CD4-positive, alpha-beta T cell (primary cell): Measurements from ENCODE around the gene KRT79. TPM values are rescaled to one million over a fixed set of nuclear protein-coding genes. Genes with fewer than 3 reads are reported as not detected.
"Not testable (repeated sequence)": the region's sequence is repeated elsewhere in the genome, so short reads cannot be mapped to it uniquely, and the experiment has no call there.

Experiments
- ATAC-seq: fragments of 200-7000 bp; cut with Tn5 transposase; one replicate; pipeline ENCODE4 v1.10.0; 2022; ENCODE audit warnings: mild to moderate bottlenecking; ENCODE audit not compliant: poor library complexity
- CTCF ChIA-PET: fragments of 350-600 bp; sonication (Branson Sonifier 250); formaldehyde crosslinking; loops from one replicate; lab custom pipeline; 2021; ENCODE audit warnings: antibody characterized with exemption, inconsistent platforms; lab: Charles Lee
- POLR2A ChIA-PET: fragments of 350-600 bp; sonication (Branson Sonifier 250); formaldehyde crosslinking; loops from one replicate; lab custom pipeline; 2021; ENCODE audit warnings: antibody characterized with exemption, inconsistent platforms; lab: Charles Lee
- DNase-seq, 14 experiments: peaks; one replicate each; pipeline ENCODE4 v3.0.0-alpha.2; 2013 to 2020; ENCODE audit warnings: mixed read lengths in 2 of 14
- H3K27ac ChIP-seq, 2 donors: one replicate each; pipeline versions ENCODE4 v1.5.1 to v1.7.0; 2013; ENCODE audit warnings: low read length in 2 of 2, low read depth in 1 of 2, mild to moderate bottlenecking in 1 of 2
- H3K27me3 ChIP-seq, 2 experiments: 1 replicate in 1 of 2; 2 replicates in 1 of 2; pipeline versions ENCODE4 v1.6.1 to v1.7.0; 2013; ENCODE audit warnings: low read length in 2 of 2, control low read depth in 1 of 2, mild to moderate bottlenecking in 1 of 2, moderate library complexity in 1 of 2; ENCODE audit not compliant: insufficient read depth in 2 of 2, control insufficient read depth in 1 of 2
- H3K36me3 ChIP-seq: one replicate; pipeline ENCODE4 v1.6.1; 2013; ENCODE audit warnings: low read length, control low read depth; ENCODE audit not compliant: insufficient read depth
- H3K4me1 ChIP-seq: one replicate; pipeline ENCODE4 v1.6.1; 2013; ENCODE audit warnings: low read length, control low read depth; ENCODE audit not compliant: insufficient read depth
- H3K4me3 ChIP-seq: one replicate; pipeline ENCODE4 v1.5.1; 2013; ENCODE audit warnings: mild to moderate bottlenecking, low read length, moderate library complexity
- H3K9me3 ChIP-seq, 2 experiments: 1 replicate in 1 of 2; 2 replicates in 1 of 2; pipeline versions ENCODE4 v1.6.1 to v1.7.0; 2013; ENCODE audit warnings: low read length in 2 of 2, mild to moderate bottlenecking in 2 of 2, control low read depth in 1 of 2, moderate library complexity in 1 of 2; ENCODE audit not compliant: control insufficient read depth in 1 of 2, insufficient read depth in 1 of 2
- H3K27ac Mint-ChIP-seq: one replicate; pipeline ENCODE4 v1.8.0; 2020; ENCODE audit warnings: mixed read lengths
- H3K27me3 Mint-ChIP-seq: one replicate; pipeline ENCODE4 v1.8.0; 2021; ENCODE audit warnings: mixed read lengths
- H3K36me3 Mint-ChIP-seq: one replicate; pipeline ENCODE4 v1.8.0; 2021; ENCODE audit warnings: low read depth, mixed read lengths
- H3K4me1 Mint-ChIP-seq: one replicate; pipeline ENCODE4 v1.8.0; 2021; ENCODE audit warnings: low read depth, mixed read lengths
- H3K4me3 Mint-ChIP-seq: one replicate; pipeline ENCODE4 v1.8.0; 2020; ENCODE audit warnings: mild to moderate bottlenecking, mixed read lengths
- H3K9me3 Mint-ChIP-seq: one replicate; pipeline ENCODE4 v1.8.0; 2020; ENCODE audit warnings: mixed read lengths
- CTCF ChIP-seq: fragments of 200-600 bp; IDR thresholded peaks from one replicate; pipeline ENCODE4 v1.8.0; 2022; ENCODE audit warnings: antibody characterized with exemption, mild to moderate bottlenecking
- intact Hi-C, 2 experiments: fragments of 100-400 bp; cut with DNase I in 1 of 2; cut with micrococcal nuclease in 1 of 2; formaldehyde crosslinking; loops; one replicate each; pipeline versions ENCODE4 v1.15.1 to v1.9.0; 2023 to 2025; cut with DNase I, micrococcal nuclease
- polyA plus RNA-seq, 2 donors: library from polyadenylated mRNA; unstranded; fragments of 120-200 nt; gene quantifications; one replicate each; pipeline ENCODE4 v1.2.1, GENCODE V29; 2013
- total RNA-seq, 174 experiments: library from RNA in 2 of 174; stranded (reverse) in 2 of 174; gene quantifications; one replicate each; pipeline ENCODE4 v1.2.3 and lab custom pipeline; 2021 to 2026

KRT79 gene
- total RNA-seq (not detected), total RNA-seq (lab: John Stamatoyannopoulos, UW) (0 to 0.86 (median 0) reads per million in 172 experiments)
- not detected for polyA plus RNA-seq (2013, experiment 1 of 2)
- polyA plus RNA-seq (2013, experiment 2 of 2) = not detected

DNA sequence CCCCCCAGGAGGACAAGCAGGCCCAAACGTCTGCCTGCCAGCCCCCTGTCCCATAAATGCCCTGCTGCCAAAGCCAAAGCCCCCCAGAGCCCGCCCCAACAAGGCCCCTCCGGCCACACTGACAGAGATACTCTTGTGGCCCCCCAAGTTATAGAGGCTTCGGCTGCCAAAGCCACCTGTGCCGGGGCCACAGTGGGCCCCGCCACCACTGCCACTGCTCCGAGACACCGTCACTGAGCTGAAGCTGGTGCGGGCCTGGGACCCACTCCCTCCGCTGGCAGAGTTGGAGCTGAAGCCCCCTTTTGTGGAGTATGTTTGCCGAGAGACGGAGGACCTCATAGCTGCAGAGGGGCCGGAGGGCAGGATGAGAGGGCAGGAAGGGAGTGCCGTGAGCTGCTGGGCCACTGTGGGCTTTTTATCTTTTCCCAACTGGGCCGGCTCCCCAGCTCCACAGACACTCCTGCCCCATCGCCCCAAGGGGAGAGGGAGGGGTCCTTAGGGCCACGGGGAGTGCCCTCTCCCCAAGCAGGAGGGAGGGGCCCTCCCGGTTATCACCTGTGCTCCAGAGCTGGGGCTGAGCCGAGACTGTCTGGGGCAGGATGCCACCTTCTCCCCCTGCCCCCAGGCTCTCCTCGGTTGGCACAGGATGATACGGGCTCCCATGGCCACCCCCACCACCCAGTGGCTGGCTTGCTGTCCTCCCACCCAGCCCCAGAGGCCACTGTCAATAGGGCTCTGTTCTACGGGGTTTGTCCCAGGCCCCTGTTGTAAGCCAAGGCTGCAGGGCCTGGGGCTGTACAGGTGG lies at the start of gene KRT79:
TSS of gene KRT79 (minus strand) at position 390 of the 805 bp plus-strand sequence. CDS start at position 339, 51 bp downstream.
- H3K4me3 ChIP-seq = no peak within 1 kb of the TSS
- H3K27ac Mint-ChIP-seq = no peak within 1 kb of the TSS
- H3K36me3 Mint-ChIP-seq = no peaks in the 10 kb centered on the region
- H3K9me3 ChIP-seq = no peaks in the 10 kb centered on the region
- peaks cover 21% of the 10 kb centered on the region for H3K4me1 Mint-ChIP-seq
- H3K4me1 ChIP-seq = peaks cover 8% of the 10 kb centered on the region
- ChIA-PET CTCF (interaction anchor here (1.5 kb wide), 1 partner anchor 46 kb away, joined by 3 read pairs; no protein-coding TSS in a partner anchor), POLR2A (no interaction called here)
- intact Hi-C loops = no loop called here
- H3K4me3 Mint-ChIP-seq = no peak within 1 kb of the TSS
- no peak for TF ChIP-seq CTCF
- no peak within 1 kb of the TSS for H3K27ac ChIP-seq
- H3K27me3 ChIP-seq = no peaks in the 10 kb centered on the region
- peaks cover 9% of the 10 kb centered on the region for H3K27me3 Mint-ChIP-seq
- H3K36me3 ChIP-seq = no peaks in the 10 kb centered on the region
- DNase-seq (no peak), ATAC-seq (no peak)
- no peaks in the 10 kb centered on the region for H3K9me3 Mint-ChIP-seq

DNA sequence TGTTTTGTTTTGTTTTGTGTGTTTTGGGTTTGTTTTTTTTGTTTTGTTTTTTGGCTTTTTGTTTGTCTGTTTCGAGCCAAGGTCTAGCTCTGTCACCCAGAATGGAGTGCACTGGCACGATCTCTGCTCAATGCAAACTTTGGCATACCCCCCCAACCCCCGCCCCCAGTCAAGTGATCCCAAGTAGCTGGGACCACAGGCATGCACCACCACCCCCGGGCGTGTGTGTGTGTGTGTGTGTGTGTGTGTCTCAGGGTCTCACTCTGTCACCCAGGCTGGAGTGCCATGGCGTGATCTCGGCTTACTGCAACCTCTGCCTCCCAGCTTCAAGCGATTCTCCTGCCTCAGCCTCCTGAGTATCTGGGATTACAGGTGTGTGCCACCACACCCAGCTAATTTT lies 46.4 kb upstream of the KRT79 start:
- not testable (repeated sequence) for H3K36me3 Mint-ChIP-seq, H3K27me3 ChIP-seq, DNase-seq, H3K27me3 Mint-ChIP-seq, H3K4me1 Mint-ChIP-seq, H3K36me3 ChIP-seq, H3K27ac Mint-ChIP-seq, H3K9me3 ChIP-seq, H3K27ac ChIP-seq, H3K4me3 Mint-ChIP-seq, H3K9me3 Mint-ChIP-seq, ATAC-seq, H3K4me3 ChIP-seq
- ChIA-PET CTCF (interaction anchor here (1.1 to 3.0 kb wide), 11 partner anchors 10 to 299 kb away, joined by 3 to 41 read pairs (median 8); no protein-coding TSS in a partner anchor), POLR2A (interaction anchor here (1.4 to 2.1 kb wide), 2 partner anchors 270 to 297 kb away, joined by 4 to 10 read pairs; no protein-coding TSS in a partner anchor)
- H3K4me1 ChIP-seq = peaks cover 13% of the 10 kb centered on the region
- intact Hi-C loops = loop anchor here in 1 of 2 experiments (1.0 kb wide), 1 partner anchor 508 kb away; no protein-coding TSS in a partner anchor

GRCh38 chr12:52879394-52880351 lies 45.6 kb upstream of the KRT79 start:
- POLR2A ChIA-PET = interaction anchor here (0.6 to 2.1 kb wide), 10 partner anchors 9 to 724 kb away, joined by 3 to 10 read pairs (median 4); no protein-coding TSS in a partner anchor

More at GRCh38 chr12:52879394-52880351, 45.6 kb upstream of the KRT79 start:
- Mint-ChIP-seq H3K4me1 (peaks cover 12% of the 10 kb centered on the region), H3K9me3 (no peaks in the 10 kb centered on the region), H3K36me3 (no peaks in the 10 kb centered on the region), H3K27ac (no peak overlapping the region), H3K4me3 (peak overlapping the region; percentile 63), H3K27me3 (peaks cover 5% of the 10 kb centered on the region)
- H3K4me3 ChIP-seq = peak overlapping the region; percentile 33
- ATAC-seq (peak; percentile 96), DNase-seq (peak; percentile 59 to 86 (median 70))
- no peaks in the 10 kb centered on the region for H3K36me3 ChIP-seq
- peak; percentile 92 for TF ChIP-seq CTCF
- intact Hi-C loops = loop anchor here (1.0 to 10.0 kb wide), 7 partner anchors 195 to 727 kb away; partner anchors contain the start of gene KRT1 (in 1 of the 2)
- no peak overlapping the region for H3K27ac ChIP-seq
- peaks cover 16% of the 10 kb centered on the region for H3K4me1 ChIP-seq
- H3K9me3 ChIP-seq = no peaks in the 10 kb centered on the region
- CTCF ChIA-PET = interaction anchor here (0.5 to 3.0 kb wide), 27 partner anchors 9 to 720 kb away, joined by 3 to 41 read pairs (median 3); partner anchors contain the start of gene EIF4B
- peaks cover 0 to 6% of the 10 kb centered on the region in 2 experiments for H3K27me3 ChIP-seq
